Hematopoietic multipotent progenitor cell treated with erythropoietin and hydrocortisone succinate and interleukin-3 and kit ligand, for 15 days (in vitro differentiated cells): ENCODE measurements around the gene USP30.
"Not testable (repeated sequence)": the region's sequence is repeated elsewhere in the genome, so short reads cannot be mapped to it uniquely, and the experiment has no call there.

ENCODE experiments used
- DNase-seq: peaks from one replicate; pipeline ENCODE4 v3.0.0-alpha.2; 2015; ENCODE audit warnings: low spot score

Gene USP30

GRCh38 chr12:109052414-109053323 is at the start of gene USP30:
Gene USP30 (plus strand): TSS chr12:109052576. CDS start chr12:109052679, 103 bp downstream.
- DNase-seq: peak; percentile 88

- no peak for DNase-seq
Observed at GRCh38 chr12:109004017-109004416, 48.4 kb upstream of the USP30 start.

GRCh38 chr12:109009766-109010165 is 42.6 kb upstream of the USP30 start:
- no peak for DNase-seq

- no peak for DNase-seq
Observed at GRCh38 chr12:109010259-109010658, 42.1 kb upstream of the USP30 start.

- DNase-seq: no peak
Observed at GRCh38 chr12:109014984-109015765, 37.2 kb upstream of the USP30 start.

- no peak for DNase-seq
Observed at GRCh38 chr12:109016016-109016415, 36.4 kb upstream of the USP30 start.

GRCh38 chr12:109016978-109017377 is 35.4 kb upstream of the USP30 start:
- DNase-seq: no peak

GRCh38 chr12:109018296-109018695 is 34.1 kb upstream of the USP30 start:
- no peak for DNase-seq

- no peak for DNase-seq
Observed at GRCh38 chr12:109020146-109020795, 32.1 kb upstream of the USP30 start.

- no peak for DNase-seq
Observed at GRCh38 chr12:109020796-109021380, 31.5 kb upstream of the USP30 start, which contains the start of gene SVOP. Gene SVOP (minus strand): TSS chr12:109021068. CDS start chr12:109020868, 200 bp downstream.

GRCh38 chr12:109027767-109028166 is 24.6 kb upstream of the USP30 start:
- DNase-seq: no peak

- DNase-seq: not testable (repeated sequence)
Observed at GRCh38 chr12:109028624-109029023, 23.8 kb upstream of the USP30 start.

- DNase-seq: no peak
Observed at GRCh38 chr12:109029411-109029810, 23.0 kb upstream of the USP30 start.

- DNase-seq: no peak
Observed at GRCh38 chr12:109033239-109034196, 18.9 kb upstream of the USP30 start.

GRCh38 chr12:109036975-109037374 is 15.4 kb upstream of the USP30 start:
- DNase-seq: no peak

GRCh38 chr12:109044241-109044640 is 8.1 kb upstream of the USP30 start:
- DNase-seq: no peak

GRCh38 chr12:109047081-109047805 is 5.1 kb upstream of the USP30 start:
- no peak for DNase-seq

GRCh38 chr12:109048706-109049105 is 3.7 kb upstream of the USP30 start:
- not testable (repeated sequence) for DNase-seq

- DNase-seq: not testable (repeated sequence)
Observed at GRCh38 chr12:109049794-109050193, 2.6 kb upstream of the USP30 start.

- no peak for DNase-seq
Observed at GRCh38 chr12:109052097-109052413, 321 bp upstream of the USP30 start.
